Hypothalamus (tissue), 51 donors: ENCODE measurements around the gene ADAM22.

ENCODE experiments used
- DNase-seq, 51 donors: peaks; one replicate each; lab custom pipeline; 2025; lab: John Stamatoyannopoulos, UW

Gene ADAM22

DNA sequence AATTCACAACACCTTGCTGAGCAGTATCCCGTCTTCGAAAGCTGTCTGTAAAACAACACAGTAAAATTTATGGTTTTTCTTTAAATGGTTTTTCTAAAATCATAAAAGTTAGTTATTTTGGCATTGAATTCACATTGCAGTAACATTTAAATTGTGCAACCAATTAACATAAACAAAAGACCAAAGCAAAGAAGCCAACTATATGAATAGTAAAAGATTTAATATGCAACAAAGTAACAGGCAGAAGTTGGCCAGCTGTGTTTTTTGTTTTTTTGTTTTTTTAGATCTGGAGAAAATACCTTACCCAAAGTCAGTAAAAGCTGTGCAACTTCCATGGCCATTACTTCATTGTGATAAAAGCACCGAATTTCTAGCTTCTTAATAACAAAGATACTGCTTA lies 274.5 kb downstream of the ADAM22 start:
- DNase-seq: no peak

DNA sequence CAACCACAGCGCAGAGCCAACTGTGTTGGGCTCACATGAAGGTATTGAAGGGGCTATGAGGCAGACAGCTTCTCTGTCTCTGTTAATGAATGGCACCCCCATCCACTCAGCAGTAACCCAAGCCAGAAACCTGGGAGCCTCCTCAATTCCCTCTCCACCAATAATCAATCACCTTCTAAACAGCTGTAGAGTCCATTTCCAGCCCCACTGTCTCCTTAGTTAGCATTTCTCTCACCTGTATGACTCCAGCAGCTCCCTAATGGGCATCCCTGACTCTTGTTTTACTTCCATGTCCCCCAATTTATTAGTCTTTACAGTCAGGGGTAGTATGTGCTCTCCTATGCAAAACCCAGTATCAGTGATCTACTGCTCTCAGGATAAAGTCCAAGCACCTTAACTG lies 278.9 kb downstream of the ADAM22 start:
- no peak for DNase-seq

DNA sequence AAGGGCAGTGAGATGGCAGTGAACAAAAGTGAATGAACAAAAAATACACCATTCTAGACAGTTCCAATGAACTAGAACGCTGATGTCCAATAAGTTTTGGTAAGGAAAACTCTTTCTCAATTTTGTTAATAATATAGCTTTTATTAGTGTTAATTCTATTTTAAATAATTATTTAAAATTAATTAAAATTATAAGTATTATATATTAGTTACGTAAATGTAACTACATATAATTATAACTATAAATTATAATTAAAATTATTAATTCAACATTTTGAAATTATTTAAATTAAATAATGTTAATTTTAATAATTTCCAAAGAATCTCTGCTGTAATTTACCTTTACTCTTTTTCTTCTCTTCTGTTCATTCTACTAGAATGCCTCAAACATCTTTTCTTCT lies 280.4 kb downstream of the ADAM22 start:
- DNase-seq: no peak

DNA sequence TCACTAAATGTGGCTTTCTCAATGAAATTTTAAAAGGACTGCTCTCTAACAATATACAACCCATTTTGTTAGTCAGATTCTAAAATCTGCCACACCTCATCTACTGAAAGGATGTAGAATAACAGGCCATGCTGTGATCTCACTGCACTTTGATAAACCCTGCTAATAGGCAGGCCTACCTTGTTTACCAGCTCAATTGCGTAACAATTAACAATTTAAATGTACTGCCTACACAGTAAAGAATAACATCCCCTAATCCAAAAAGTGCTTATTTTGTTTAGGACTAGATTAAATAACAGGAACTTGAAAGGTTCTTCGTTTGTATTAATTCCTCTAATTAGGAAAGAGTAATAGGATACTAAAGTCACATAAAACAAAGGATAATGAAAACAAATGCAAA lies 281.2 kb downstream of the ADAM22 start:
- DNase-seq: no peak

DNA sequence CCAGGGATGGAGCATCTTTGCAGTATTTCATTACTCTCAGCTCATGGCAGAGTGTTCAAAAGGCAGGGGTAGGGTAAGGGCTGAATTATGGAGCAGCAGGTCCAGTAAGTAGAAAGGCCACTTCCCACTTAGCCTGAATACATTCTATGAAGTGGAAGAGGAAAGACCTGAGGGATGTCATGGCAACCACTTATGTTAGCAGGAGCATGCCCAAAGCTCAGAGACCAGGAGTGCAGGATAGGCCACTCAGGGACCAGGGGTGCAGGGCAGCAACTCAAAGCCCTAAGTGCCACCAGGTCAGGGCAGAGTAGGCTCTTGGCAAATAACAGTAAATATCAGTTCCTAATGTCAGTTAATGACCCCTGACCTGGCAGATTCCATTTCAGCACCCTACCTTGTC lies 282.2 kb downstream of the ADAM22 start:
- no peak for DNase-seq

DNA sequence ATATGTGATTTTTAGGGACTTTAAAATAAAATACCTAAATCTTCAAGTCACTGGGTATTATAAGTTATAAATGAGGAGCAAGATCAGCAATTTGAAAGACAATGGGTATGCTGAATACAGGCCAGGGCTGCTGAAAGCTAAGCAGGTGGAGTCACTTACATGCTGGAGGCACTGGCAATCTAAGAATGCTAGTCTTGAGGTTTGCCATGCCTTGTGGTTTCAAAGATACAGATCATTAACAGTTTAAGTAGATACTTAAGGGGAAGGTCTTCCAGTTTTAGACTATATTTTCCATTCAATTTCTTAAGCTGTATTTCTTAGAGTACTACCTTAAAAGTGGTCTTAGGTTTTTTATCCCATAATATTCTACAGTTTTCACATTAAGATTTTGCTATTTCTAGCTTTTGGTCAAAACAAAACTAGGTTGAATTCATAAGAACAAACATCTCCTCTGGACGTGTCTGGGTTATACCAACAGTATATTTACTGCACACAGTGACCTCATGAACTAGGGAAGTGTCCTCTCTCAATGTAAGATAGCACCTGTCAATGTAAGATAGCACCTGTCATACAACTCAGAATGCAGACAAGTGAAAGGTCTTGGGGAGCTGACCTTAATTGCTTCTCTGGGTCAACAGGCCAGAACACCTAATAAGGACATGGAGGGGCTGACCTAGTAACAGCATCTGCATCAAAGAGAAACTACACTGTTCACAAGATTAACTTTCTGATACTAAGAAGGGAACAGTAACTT lies 283.8 kb downstream of the ADAM22 start:
- no peak for DNase-seq

DNA sequence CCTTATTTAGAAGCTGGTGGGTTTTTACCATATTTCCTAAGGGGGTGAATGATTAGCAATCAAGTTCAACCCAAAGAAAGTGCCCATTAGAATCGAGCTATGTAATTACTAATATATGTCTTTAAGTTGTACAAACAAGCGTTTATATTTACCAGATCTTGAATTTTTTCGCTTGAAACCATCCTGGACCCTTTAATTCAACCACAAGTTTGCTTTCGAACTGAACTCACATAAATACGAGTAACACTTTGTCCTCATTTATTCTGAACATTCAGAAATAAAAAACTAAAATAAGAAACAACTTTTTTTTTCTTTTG lies 284.3 kb downstream of the ADAM22 start:
- no peak for DNase-seq

DNA sequence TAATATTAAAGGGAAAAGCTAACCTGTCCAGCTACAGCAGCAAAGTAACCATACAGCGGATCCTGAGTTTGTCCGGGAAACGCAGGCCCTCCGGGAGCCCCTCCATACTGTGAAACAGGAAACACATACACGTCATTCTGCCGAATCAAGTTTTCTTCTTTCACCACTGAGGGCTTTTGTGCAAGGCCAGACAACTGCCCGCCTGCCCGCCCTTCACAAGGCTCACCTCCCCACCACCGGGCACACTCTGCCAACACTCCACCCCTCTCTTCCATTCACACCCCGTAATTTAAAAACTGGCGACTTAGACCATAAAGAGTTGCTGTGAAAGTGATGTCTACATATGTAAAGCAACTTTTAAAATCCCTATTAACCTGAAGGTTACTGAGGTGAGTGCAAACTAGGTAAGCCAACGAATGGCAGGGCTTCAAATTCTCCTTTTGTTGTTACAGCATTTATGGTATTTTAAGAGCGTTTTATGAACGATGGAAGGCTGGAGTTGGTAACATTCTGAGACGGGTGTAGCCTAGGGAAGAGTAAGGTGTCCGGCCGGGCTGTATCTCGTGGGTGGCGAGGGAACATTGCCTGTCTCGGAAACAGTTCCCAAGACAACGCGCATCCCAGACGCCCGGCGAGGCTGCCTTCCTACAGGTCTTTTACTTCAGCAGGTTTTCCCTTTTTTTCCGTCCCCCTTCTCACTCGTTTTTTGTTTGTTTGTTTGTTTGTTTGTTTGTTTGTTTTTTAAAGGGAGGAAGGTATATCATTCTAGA lies 285.0 kb downstream of the ADAM22 start:
- peak in 41 of 51 donors; percentile 0 to 71 (median 33) for DNase-seq

DNA sequence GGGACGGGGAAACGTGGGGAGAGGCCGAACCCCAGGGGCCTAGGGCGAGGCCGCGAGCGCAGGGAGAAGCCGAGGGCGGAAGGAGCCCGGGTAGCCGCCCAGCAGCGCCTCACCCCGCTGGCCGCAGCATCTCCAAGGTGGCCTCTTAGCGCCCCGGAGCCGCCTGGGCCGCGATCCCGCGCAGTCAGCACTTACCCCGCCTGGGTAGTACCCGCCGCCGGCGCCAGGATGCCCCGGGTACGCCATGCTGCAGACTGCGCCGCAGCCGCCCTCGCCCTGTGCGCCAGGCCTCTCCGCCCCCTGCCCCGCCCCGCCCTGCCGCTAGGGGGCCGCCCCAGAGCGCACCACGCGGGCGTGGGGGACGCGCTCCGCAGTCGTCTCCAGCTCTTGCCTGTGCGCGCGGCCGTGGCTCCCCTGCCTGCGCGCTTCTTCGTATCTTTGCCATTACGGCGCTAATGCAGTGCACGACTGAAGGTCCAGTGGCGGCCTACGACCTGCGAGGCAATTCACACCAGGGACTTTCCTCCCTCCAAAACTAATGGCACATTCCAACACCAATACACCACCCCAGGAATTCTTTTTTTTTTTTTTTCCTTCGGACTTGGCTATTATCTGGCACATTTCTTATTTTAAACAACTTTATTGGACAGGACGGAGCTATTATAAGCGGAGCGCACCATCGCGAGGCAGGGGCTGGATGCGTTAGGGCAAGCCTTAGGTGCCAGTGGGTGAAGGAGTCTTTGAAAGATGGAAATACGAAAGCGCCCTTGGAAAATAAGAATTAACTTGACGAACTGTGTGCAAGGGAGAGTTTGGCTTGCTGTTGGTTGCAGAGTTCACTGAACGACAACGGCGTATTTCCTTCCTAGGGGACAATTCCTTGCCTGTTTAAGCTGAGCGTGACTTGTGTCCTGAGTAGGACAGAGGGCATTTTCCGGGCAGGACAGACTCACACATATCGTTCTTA lies 286.0 kb downstream of the ADAM22 start, which contains the start of gene SRI:
Gene SRI (minus strand): TSS at position 258 of the 967 bp plus-strand sequence. CDS start 12 bp downstream, at position 246.
- peak; percentile 29 to 94 (median 79) for DNase-seq

DNA sequence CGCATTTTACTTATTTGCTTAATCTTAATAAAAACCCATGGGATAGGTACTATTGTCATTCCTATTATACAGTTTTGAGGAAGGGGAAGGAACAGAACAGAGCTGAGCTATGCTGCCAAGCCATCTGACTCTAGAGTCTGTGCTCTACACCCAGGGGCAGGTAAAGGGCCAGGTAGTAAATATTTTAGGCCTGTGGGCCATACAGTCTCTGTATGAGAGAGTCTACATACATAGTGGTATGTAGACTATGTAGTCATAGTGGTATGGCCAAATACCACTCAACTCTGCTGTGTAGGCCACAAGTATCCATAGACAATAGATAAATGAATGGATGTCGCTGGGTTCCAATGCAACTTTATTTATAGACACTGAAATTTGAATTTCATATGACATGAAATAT lies 289.2 kb downstream of the ADAM22 start:
- DNase-seq: no peak

DNA sequence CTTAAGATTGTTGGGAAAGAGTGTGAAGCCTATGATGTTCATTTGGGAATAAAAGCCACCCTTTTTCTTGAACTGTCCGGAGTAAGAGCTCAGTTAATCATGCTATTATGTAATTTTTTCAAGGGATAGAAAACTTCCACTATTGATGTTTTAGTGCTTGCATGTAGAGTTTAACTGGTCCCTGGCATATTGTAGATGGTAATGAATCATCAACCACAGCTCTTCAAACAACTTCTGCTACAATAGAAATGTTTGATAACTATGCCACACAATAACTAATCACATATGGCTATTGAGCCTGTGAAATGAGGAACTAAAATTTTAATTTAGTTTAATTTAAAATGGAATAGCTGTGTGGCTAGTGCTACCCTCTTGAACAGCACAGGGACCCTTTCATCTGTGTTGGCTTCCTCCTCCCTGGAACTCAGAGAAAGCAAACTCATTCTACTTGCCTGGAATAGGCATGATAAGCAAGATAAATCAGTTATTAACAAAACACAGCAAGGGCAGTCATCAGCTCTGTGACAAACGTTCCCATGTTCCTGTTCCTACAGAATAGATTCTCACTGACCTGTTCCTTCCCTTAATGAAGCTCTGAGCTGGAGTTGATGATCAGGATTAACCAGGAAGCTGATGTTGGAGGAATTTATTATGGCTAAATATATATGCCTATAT lies 290.7 kb downstream of the ADAM22 start:
- no peak for DNase-seq

DNA sequence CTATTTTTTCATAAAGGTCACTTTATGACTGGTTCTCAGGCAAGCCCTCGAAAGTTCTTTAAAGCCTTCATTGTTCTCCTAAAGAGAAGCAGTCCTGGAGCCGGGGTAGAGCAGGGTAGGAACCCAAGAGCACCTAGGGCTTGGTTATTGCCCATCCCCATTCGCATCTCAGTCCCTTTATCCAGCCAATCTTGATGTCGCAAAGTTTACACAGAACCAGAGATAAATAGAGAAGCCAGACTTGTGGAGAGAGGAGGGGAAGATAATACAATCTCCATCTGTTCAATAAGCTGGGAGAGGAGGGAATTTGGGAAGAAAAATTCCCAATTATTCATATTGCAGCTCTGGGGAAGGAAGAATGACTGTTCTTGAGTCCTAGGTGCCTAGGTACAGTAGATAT lies 292.1 kb downstream of the ADAM22 start:
- no peak for DNase-seq

DNA sequence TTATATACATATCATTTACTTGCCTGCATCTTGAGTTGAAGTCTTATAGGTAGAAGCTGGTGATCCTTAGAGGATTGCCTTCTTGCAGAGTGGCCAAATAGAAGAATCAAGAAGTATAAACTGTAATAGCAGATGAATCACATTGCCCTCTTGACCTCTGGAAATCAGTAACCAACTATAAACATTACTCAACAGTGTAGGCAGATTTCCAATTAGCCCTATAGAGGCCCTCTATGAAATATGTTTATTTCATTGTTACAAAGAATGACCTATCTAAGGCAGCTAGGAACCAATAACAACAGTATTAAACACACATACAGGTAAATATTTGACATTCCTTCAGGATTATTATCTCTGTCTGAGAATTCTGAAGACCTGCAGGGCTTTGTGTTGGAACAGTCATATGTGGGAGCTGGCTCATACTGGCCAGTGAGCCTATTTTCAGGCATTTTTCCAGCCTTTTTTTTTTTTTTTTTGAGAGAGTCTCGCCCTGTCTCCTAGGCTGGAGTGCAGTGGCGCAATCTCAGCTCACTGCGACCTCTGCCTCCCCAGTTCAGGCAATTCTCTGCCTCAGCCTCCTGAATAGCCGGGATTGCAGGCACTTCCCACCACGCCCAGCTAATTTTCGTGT lies 292.9 kb downstream of the ADAM22 start:
- DNase-seq: no peak

DNA sequence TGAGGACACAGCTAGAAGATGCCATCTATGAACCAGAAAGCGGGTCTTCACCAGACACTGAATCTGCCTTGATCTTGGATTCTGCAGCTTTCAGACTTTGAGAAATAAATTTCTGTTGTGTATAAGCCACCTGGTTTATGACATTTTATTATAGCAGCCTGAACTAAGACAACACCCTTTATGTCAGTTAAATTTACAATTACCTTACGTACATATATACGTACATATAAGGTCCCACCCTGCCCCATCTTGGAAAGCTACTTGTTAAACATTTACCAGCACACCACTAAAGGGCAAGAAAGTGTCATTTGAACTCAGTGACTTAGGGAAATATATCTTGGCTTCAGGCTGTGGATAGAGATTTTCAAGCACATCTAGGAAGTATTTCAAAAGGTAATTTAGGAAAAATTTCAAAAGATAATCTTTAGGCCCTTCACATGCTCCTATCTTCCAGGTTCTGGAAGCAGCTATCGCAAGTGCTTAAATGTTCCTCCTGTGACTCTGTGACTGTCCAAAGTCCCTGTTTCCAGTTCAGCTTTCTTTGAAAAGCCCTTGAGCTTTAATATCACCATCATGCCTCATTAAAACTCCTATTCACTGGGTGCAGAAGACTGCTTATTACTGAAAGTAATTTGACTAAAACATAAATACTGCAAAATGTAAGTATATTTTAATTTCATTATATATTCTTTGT lies 295.4 kb downstream of the ADAM22 start:
- no peak for DNase-seq

DNA sequence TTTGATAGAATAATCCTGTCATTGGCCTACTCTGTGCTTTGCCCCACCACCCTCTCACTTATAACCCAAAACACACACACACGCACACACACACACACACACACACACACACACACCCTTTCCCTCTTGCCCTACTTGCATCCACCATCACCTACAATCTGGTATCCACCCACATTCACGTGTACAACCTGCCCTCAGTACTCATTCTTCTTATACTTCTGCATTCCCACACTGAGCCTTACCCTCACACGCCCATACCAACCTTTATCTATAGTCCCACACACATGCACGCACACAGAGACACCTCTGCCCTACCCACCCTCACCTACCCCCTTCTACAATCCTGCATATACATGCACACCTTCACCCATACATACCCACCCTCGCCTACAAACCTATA lies 296.6 kb downstream of the ADAM22 start:
- DNase-seq: no peak

DNA sequence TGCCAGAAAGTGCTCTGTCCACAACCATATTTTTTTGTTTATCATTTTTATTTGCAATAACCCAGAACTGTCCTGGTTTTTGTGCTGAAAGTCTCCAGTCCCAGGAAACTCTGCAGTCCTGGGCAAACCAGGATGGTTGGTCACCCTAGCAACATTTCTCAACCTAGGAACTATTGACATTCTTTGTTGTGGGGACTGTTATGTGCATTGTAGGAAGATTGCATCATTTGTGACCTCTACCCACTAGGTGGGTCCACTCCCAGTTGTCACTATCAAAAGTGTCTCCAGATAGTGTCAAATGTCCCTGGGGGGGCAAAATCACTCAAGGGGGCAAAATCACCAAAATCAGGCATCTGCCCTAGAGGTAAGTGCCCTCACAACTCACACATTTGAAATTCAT lies 299.8 kb downstream of the ADAM22 start:
- DNase-seq: no peak

DNA sequence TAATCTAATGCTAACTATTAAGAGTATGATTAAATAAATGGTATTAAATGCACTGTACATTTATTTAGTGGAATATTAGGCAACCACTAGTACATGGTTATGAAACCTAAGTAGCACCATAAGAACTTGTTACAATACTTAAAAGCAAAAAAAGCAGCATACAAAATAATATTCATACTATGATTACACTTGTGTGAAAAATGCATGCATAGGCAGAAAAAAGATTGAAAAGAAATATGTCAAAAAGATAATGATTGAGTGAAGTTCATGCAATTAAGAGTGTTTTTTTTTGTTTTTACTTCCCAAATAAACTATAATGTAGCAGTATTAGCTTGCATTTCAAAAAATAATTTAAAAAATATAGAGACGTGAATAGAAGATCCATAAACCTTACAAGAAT lies 305.8 kb downstream of the ADAM22 start:
- DNase-seq: no peak

DNA sequence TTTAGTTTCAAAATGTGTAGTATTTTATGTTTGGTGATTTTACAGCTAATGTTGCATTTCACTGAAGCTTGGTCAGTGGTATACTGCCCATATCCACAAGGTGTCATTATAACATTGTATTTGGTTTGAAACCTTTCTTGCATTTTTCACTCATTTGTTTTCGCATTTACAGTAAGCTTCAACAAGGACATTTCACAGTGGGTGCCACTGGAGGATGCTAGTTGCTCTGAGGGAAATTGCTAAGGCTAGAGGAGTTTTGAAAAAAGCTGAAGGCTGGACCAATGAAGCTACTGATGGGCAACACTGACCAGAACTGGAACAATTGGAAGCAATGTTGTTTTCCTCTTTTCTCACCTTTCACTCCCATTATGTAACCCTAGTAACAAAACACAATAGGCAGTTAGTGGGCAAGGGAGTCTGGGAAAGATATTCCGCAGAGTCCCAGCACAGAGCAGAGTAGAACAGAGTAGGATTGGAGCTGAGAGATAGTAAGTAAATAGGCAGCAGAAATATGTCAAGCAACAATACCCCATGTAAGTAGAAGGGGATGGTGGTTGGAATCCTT lies 309.4 kb downstream of the ADAM22 start:
- DNase-seq: peak in 7 of 51 donors; percentile 0 to 52 (median 5)

DNA sequence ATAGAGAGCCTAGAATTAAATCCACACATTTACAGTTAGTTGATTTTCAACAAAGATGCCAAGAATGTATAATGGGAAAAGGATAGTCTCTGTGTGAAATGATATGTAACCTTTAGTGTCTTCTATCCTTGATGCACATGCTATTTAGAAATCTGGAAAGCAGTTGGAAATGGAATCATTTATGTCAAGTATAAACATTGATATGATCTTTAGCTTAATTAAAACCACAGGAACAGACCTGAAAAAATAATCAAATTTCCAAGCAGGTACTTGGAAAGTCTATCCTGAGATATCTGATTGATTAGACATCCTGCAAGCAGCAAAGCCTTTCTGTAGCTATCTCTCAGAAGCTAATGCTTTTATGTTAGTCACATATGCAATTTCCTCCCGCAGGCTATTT lies 310.2 kb downstream of the ADAM22 start:
- DNase-seq: no peak
